ENCODE data around the gene RFTN1. TPM values are rescaled to one million over a fixed set of nuclear protein-coding genes. Genes with fewer than 3 reads are reported as not detected.

RFTN1 gene
- total and polyA plus RNA-seq, 2 of the 8 experiments (the other 6 are each of a cell fraction or from before 2014, with no cell fraction given), result 4.6 to 6.7 TPM

- TF ChIP-seq CHD7 (IDR thresholded peaks at IDR 0.05; ENCODE audit: insufficient replicate concordance, low read length), result no peak
- TF ChIP-seq USF2 (IDR thresholded peaks at IDR 0.05; ENCODE audit: low read length), result no peak
- TF ChIP-seq, protein P1, sequence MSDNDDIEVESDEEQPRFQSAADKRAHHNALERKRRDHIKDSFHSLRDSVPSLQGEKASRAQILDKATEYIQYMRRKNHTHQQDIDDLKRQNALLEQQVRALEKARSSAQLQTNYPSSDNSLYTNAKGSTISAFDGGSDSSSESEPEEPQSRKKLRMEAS (IDR thresholded peaks at IDR 0.05), result no peak
- TF ChIP-seq HDAC2 (IDR thresholded peaks at IDR 0.05; ENCODE audit: borderline replicate concordance in 1 of 2, low read depth in 2 of 2, low read length in 2 of 2), result no peak
- TF ChIP-seq NRF1 (IDR thresholded peaks at IDR 0.05; ENCODE audit: low read depth, low read length), result no peak
- no peak for TF ChIP-seq BCL11A (IDR thresholded peaks at IDR 0.05; ENCODE audit: low read depth in 2 of 2, low read length in 2 of 2)
- no peak for TF ChIP-seq SIN3A (conservative IDR thresholded peaks at IDR 0.05 in 1 of 2, IDR thresholded peaks at IDR 0.05 in 1 of 2; ENCODE audit: low read depth in 1 of 2, low read length in 2 of 2)
Observed at GRCh38 chr3:16423298-16423697, 90.2 kb downstream of the RFTN1 start (continued).

Data from H1 (cell line).